HL-60/S4 treated with retinoic acid at 250 ng/mL for 4 days and 3 days (cell line): Measurements from ENCODE around the gene SLC9A3.

Experiments
- in situ Hi-C: fragments of 300-500 bp; cut with MboI; formaldehyde crosslinking; loops from 2 replicates; pipeline ENCODE4 v1.7.0; 2022; ENCODE audit warnings: low sequenced_read_pairs

Gene SLC9A3

GRCh38 chr5:464843-465590 is 59.2 kb downstream of the SLC9A3 start:
- in situ Hi-C loops: no loop called here

- in situ Hi-C loops: no loop called here
Observed at GRCh38 chr5:464446-464842, 59.8 kb downstream of the SLC9A3 start.

GRCh38 chr5:463952-464351 is 60.3 kb downstream of the SLC9A3 start:
- in situ Hi-C loops: no loop called here

GRCh38 chr5:463301-463700 is 60.9 kb downstream of the SLC9A3 start:
- in situ Hi-C loops: no loop called here

- in situ Hi-C loops: no loop called here
Observed at GRCh38 chr5:462051-462481, 62.2 kb downstream of the SLC9A3 start.

GRCh38 chr5:460273-460625 is 64.0 kb downstream of the SLC9A3 start:
- in situ Hi-C loops: no loop called here

- in situ Hi-C loops: no loop called here
Observed at GRCh38 chr5:459562-460272, 64.5 kb downstream of the SLC9A3 start.

GRCh38 chr5:458547-459353 is 65.5 kb downstream of the SLC9A3 start:
- in situ Hi-C loops: no loop called here

GRCh38 chr5:457195-457961 is 66.9 kb downstream of the SLC9A3 start:
- in situ Hi-C loops: no loop called here

- in situ Hi-C loops: no loop called here
Observed at GRCh38 chr5:456351-457194, 67.7 kb downstream of the SLC9A3 start.

GRCh38 chr5:455806-456205 is 68.4 kb downstream of the SLC9A3 start:
- in situ Hi-C loops: no loop called here

GRCh38 chr5:454936-455335 is 69.3 kb downstream of the SLC9A3 start:
- in situ Hi-C loops: no loop called here

GRCh38 chr5:453725-454481 is 70.3 kb downstream of the SLC9A3 start:
- in situ Hi-C loops: no loop called here

GRCh38 chr5:452978-453710 is 71.1 kb downstream of the SLC9A3 start:
- in situ Hi-C loops: no loop called here

- in situ Hi-C loops: no loop called here
Observed at GRCh38 chr5:451587-452458, 72.4 kb downstream of the SLC9A3 start.

- in situ Hi-C loops: no loop called here
Observed at GRCh38 chr5:449151-449550, 75.1 kb downstream of the SLC9A3 start.

GRCh38 chr5:448766-449090 is 75.5 kb downstream of the SLC9A3 start:
- in situ Hi-C loops: no loop called here
